GM23338 (cell line): Measurements from ENCODE around the gene TRPM7. TPM values are rescaled to one million over a fixed set of nuclear protein-coding genes. Genes with fewer than 3 reads are reported as not detected.

Experiments used
- ATAC-seq: fragments of 200-7000 bp; cut with Tn5 transposase; 3 replicates; pipeline ENCODE4 v1.9.1; 2020
- DNase-seq: peaks from one replicate; pipeline ENCODE4 v3.0.0-alpha.2; 2015; ENCODE audit warnings: low spot score
- H2AFZ ChIP-seq: fragments of 200-600 bp; sonication (generic); 2 replicates; pipeline ENCODE4 v1.8.0; 2016; ENCODE audit warnings: antibody characterized with exemption, mild to moderate bottlenecking, moderate library complexity
- H3F3A ChIP-seq: fragments of 200-600 bp; sonication (generic); replicated peaks from 2 replicates; pipeline ENCODE4 v1.8.0; 2017; ENCODE audit warnings: antibody characterized with exemption, mixed run types, low read depth
- H3K27ac ChIP-seq: fragments of 200-600 bp; sonication (generic); 2 replicates; pipeline ENCODE4 v1.6.1; 2016; ENCODE audit warnings: low read depth
- H3K27me3 ChIP-seq: fragments of 200-600 bp; sonication (generic); 2 replicates; pipeline ENCODE4 v1.8.0; 2016; ENCODE audit warnings: mild to moderate bottlenecking, mixed run types, moderate library complexity; ENCODE audit not compliant: insufficient read depth
- H3K36me3 ChIP-seq: fragments of 200-600 bp; sonication (generic); 2 replicates; pipeline ENCODE4 v1.8.0; 2016; ENCODE audit warnings: mild to moderate bottlenecking; ENCODE audit not compliant: insufficient read depth
- H3K4me1 ChIP-seq: fragments of 200-600 bp; sonication (generic); 2 replicates; pipeline ENCODE4 v1.8.0; 2016; ENCODE audit warnings: mild to moderate bottlenecking, moderate library complexity; ENCODE audit not compliant: insufficient read depth
- H3K4me2 ChIP-seq: fragments of 200-600 bp; sonication (generic); 2 replicates; pipeline ENCODE4 v1.7.1; 2017; ENCODE audit warnings: mixed run types
- H3K4me3 ChIP-seq: fragments of 200-600 bp; sonication (generic); 2 replicates; pipeline ENCODE4 v1.6.1; 2016; ENCODE audit warnings: mixed run types
- H3K79me2 ChIP-seq: fragments of 200-600 bp; sonication (generic); replicated peaks from 2 replicates; pipeline ENCODE4 v1.8.0; 2017; ENCODE audit warnings: mild to moderate bottlenecking; ENCODE audit not compliant: insufficient read depth
- H3K9me2 ChIP-seq: fragments of 200-600 bp; sonication (generic); 2 replicates; pipeline ENCODE4 v1.8.0; 2017; ENCODE audit not compliant: insufficient read depth
- H4K20me1 ChIP-seq: fragments of 200-600 bp; sonication (generic); replicated peaks from 2 replicates; pipeline ENCODE4 v1.8.0; 2017; ENCODE audit warnings: mild to moderate bottlenecking; ENCODE audit not compliant: insufficient read depth
- H3K27ac Mint-ChIP-seq: 2 replicates; pipeline ENCODE4 v1.8.0; 2020; ENCODE audit warnings: inconsistent platforms, mild to moderate bottlenecking, moderate library complexity, mixed read lengths
- H3K27me3 Mint-ChIP-seq: 3 replicates; pipeline ENCODE4 v1.8.0; 2022; ENCODE audit warnings: low read depth, mild to moderate bottlenecking, moderate library complexity, mixed read lengths, inconsistent platforms; ENCODE audit not compliant: insufficient read depth, poor library complexity
- H3K36me3 Mint-ChIP-seq: 3 replicates; pipeline ENCODE4 v1.8.0; 2021; ENCODE audit warnings: low read depth, mild to moderate bottlenecking, inconsistent platforms, moderate library complexity, mixed read lengths
- H3K4me1 Mint-ChIP-seq: 3 replicates; pipeline ENCODE4 v1.8.0; 2020; ENCODE audit warnings: mild to moderate bottlenecking, inconsistent platforms, mixed read lengths
- H3K4me3 Mint-ChIP-seq: 3 replicates; pipeline ENCODE4 v1.8.0; 2021; ENCODE audit warnings: moderate library complexity, mild to moderate bottlenecking, inconsistent platforms, mixed read lengths
- H3K9me3 Mint-ChIP-seq: 3 replicates; pipeline ENCODE4 v1.8.0; 2020; ENCODE audit warnings: moderate library complexity, mild to moderate bottlenecking, inconsistent platforms, mixed read lengths
- CREB1 ChIP-seq: fragments of 250-450 bp; sonication (Bioruptor Pico); IDR thresholded peaks from 2 replicates; pipeline ENCODE4 v1.5.0; 2020; ENCODE audit warnings: low read depth, mild to moderate bottlenecking, moderate library complexity
- EZH2 ChIP-seq: fragments of 200-600 bp; sonication (generic); IDR thresholded peaks from one replicate; pipeline ENCODE4 v1.8.0; 2017; ENCODE audit warnings: antibody characterized with exemption, mild to moderate bottlenecking, low read depth; ENCODE audit not compliant: unreplicated experiment
- EZH2phosphoT487 ChIP-seq: fragments of 200-600 bp; sonication (generic); IDR thresholded peaks from one replicate; pipeline ENCODE4 v1.8.1; 2018; ENCODE audit warnings: antibody characterized with exemption; ENCODE audit not compliant: unreplicated experiment
- JUNB ChIP-seq: IDR thresholded peaks from one replicate; pipeline ENCODE4 v1.6.1; 2016; ENCODE audit warnings: antibody characterized with exemption; ENCODE audit not compliant: unreplicated experiment
- NANOG ChIP-seq: IDR thresholded peaks from 2 replicates; pipeline ENCODE4 v1.6.1; 2016; ENCODE audit warnings: antibody characterized with exemption, borderline replicate concordance
- POLR2AphosphoS5 ChIP-seq: IDR thresholded peaks from 2 replicates; pipeline ENCODE4 v1.6.1; 2016; ENCODE audit warnings: antibody characterized with exemption, low read depth
- STAT1 ChIP-seq: IDR thresholded peaks from one replicate; pipeline ENCODE4 v1.6.1; 2016; ENCODE audit warnings: antibody characterized with exemption; ENCODE audit not compliant: unreplicated experiment
- ZNF114 ChIP-seq: fragments of 250-450 bp; sonication (Bioruptor Pico); IDR thresholded peaks from 2 replicates; pipeline ENCODE4 v1.5.0; 2020; ENCODE audit warnings: mild to moderate bottlenecking, moderate library complexity
- ZNF331 ChIP-seq: fragments of 250-450 bp; sonication (Bioruptor Pico); IDR thresholded peaks from 2 replicates; pipeline ENCODE4 v1.5.0; 2020; ENCODE audit warnings: low read depth, mild to moderate bottlenecking, moderate library complexity
- polyA plus RNA-seq: library from polyadenylated mRNA; unstranded; fragments of >200 nt; fragmentation: Nextera tagmentation; extraction: Ambion mirVana; gene quantifications from 2 replicates; pipeline ENCODE4 v1.2.1, GENCODE V29; 2016
- total RNA-seq: library from RNA; depleted of rRNA; stranded (reverse); fragments of >200 nt; shearing (Covaris generic); gene quantifications from 2 replicates; pipeline ENCODE4 v1.2.3, GENCODE V29; 2014
- TF ChIP-seq, protein P1 (sequence below): IDR thresholded peaks from 2 replicates; pipeline ENCODE4 v1.6.1; 2016; ENCODE audit warnings: antibody characterized with exemption
- TF ChIP-seq, protein P2 (sequence below): IDR thresholded peaks from one replicate; pipeline ENCODE4 v1.6.1; 2018; ENCODE audit warnings: antibody characterized with exemption; ENCODE audit not compliant: unreplicated experiment
- TF ChIP-seq, protein P3 (sequence below): fragments of 250-450 bp; sonication (Bioruptor Pico); IDR thresholded peaks from 2 replicates; pipeline ENCODE4 v1.5.0; 2020; ENCODE audit warnings: mild to moderate bottlenecking, moderate library complexity
- TF ChIP-seq, protein P4 (sequence below), 2 experiments: fragments of 200-600 bp in 1 of 2; sonication (generic) in 1 of 2; conservative IDR thresholded peaks; 2 replicates each; pipeline versions ENCODE4 v1.5.1 to v1.6.1; 2016 to 2017; ENCODE audit warnings: antibody characterized with exemption in 2 of 2, low read depth in 2 of 2, mild to moderate bottlenecking in 2 of 2, moderate library complexity in 1 of 2

Gene TRPM7
- total and polyA plus RNA-seq, 2 experiments from 2014 or later = 8.3 to 41.0 TPM

DNA sequence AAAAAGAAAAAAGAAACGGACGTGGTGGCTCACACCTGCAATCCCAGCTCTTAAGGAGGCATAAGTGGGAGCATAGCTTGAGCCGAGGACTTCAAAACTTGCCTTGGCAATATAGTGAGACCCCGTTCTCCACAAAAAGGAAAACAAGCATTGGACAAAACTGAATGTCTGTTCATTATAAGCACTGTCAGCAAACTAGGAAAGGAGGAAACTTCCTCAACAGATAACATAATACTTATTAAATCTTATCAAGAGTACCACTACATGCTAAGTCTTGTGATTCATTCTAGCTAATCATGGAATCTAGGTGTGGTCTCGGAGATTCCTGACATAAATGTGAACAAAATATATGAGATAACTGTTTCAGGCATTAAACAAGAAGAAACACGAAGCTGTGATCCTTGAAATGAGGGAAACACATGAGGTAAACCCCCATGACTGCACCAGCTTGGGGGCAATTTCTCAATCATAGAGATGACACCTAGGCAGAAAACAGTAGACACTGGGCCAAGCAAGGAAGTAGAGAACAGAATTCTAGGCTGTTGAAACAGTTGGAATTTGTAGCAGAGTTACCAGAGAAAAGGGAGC, 33.3 kb downstream of the TRPM7 start:
- no peaks in the 10 kb centered on the region; the same call in 1 of the 2 replicates for H3K4me1 ChIP-seq
- Mint-ChIP-seq H3K4me1 (peaks cover 7% of the 10 kb centered on the region; the same call in 2 of the 3 replicates), H3K27ac (peak overlapping the region; percentile 55; the same call in 1 of the 2 replicates), H3K36me3 (peaks cover 73% of the 10 kb centered on the region), H3K9me3 (no peaks in the 10 kb centered on the region), H3K4me3 (no peak overlapping the region), H3K27me3 (peaks cover 8% of the 10 kb centered on the region)
- H4K20me1 ChIP-seq = peaks cover 5% of the 10 kb centered on the region; the same call in 1 of the 2 replicates
- H3K9me2 ChIP-seq = no peaks in the 10 kb centered on the region
- no peak overlapping the region for H2AFZ ChIP-seq
- no peaks in the 10 kb centered on the region for H3K27me3 ChIP-seq
- no peaks in the 10 kb centered on the region for H3F3A ChIP-seq
- TF ChIP-seq ZNF114 (CRISPR knock-in tag) = no peak
- TF ChIP-seq EZH2 = no peak
- no peak for TF ChIP-seq POLR2AphosphoS5
- TF ChIP-seq JUNB = no peak
- TF ChIP-seq EZH2phosphoT487 = no peak
- TF ChIP-seq ZNF331 (CRISPR knock-in tag) = no peak
- TF ChIP-seq STAT1 = no peak
- TF ChIP-seq, protein P1, sequence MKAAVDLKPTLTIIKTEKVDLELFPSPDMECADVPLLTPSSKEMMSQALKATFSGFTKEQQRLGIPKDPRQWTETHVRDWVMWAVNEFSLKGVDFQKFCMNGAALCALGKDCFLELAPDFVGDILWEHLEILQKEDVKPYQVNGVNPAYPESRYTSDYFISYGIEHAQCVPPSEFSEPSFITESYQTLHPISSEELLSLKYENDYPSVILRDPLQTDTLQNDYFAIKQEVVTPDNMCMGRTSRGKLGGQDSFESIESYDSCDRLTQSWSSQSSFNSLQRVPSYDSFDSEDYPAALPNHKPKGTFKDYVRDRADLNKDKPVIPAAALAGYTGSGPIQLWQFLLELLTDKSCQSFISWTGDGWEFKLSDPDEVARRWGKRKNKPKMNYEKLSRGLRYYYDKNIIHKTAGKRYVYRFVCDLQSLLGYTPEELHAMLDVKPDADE = no peak
- no peak for TF ChIP-seq NANOG
- TF ChIP-seq, protein P2, sequence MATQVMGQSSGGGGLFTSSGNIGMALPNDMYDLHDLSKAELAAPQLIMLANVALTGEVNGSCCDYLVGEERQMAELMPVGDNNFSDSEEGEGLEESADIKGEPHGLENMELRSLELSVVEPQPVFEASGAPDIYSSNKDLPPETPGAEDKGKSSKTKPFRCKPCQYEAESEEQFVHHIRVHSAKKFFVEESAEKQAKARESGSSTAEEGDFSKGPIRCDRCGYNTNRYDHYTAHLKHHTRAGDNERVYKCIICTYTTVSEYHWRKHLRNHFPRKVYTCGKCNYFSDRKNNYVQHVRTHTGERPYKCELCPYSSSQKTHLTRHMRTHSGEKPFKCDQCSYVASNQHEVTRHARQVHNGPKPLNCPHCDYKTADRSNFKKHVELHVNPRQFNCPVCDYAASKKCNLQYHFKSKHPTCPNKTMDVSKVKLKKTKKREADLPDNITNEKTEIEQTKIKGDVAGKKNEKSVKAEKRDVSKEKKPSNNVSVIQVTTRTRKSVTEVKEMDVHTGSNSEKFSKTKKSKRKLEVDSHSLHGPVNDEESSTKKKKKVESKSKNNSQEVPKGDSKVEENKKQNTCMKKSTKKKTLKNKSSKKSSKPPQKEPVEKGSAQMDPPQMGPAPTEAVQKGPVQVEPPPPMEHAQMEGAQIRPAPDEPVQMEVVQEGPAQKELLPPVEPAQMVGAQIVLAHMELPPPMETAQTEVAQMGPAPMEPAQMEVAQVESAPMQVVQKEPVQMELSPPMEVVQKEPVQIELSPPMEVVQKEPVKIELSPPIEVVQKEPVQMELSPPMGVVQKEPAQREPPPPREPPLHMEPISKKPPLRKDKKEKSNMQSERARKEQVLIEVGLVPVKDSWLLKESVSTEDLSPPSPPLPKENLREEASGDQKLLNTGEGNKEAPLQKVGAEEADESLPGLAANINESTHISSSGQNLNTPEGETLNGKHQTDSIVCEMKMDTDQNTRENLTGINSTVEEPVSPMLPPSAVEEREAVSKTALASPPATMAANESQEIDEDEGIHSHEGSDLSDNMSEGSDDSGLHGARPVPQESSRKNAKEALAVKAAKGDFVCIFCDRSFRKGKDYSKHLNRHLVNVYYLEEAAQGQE = no peak
- TF ChIP-seq, protein P3, sequence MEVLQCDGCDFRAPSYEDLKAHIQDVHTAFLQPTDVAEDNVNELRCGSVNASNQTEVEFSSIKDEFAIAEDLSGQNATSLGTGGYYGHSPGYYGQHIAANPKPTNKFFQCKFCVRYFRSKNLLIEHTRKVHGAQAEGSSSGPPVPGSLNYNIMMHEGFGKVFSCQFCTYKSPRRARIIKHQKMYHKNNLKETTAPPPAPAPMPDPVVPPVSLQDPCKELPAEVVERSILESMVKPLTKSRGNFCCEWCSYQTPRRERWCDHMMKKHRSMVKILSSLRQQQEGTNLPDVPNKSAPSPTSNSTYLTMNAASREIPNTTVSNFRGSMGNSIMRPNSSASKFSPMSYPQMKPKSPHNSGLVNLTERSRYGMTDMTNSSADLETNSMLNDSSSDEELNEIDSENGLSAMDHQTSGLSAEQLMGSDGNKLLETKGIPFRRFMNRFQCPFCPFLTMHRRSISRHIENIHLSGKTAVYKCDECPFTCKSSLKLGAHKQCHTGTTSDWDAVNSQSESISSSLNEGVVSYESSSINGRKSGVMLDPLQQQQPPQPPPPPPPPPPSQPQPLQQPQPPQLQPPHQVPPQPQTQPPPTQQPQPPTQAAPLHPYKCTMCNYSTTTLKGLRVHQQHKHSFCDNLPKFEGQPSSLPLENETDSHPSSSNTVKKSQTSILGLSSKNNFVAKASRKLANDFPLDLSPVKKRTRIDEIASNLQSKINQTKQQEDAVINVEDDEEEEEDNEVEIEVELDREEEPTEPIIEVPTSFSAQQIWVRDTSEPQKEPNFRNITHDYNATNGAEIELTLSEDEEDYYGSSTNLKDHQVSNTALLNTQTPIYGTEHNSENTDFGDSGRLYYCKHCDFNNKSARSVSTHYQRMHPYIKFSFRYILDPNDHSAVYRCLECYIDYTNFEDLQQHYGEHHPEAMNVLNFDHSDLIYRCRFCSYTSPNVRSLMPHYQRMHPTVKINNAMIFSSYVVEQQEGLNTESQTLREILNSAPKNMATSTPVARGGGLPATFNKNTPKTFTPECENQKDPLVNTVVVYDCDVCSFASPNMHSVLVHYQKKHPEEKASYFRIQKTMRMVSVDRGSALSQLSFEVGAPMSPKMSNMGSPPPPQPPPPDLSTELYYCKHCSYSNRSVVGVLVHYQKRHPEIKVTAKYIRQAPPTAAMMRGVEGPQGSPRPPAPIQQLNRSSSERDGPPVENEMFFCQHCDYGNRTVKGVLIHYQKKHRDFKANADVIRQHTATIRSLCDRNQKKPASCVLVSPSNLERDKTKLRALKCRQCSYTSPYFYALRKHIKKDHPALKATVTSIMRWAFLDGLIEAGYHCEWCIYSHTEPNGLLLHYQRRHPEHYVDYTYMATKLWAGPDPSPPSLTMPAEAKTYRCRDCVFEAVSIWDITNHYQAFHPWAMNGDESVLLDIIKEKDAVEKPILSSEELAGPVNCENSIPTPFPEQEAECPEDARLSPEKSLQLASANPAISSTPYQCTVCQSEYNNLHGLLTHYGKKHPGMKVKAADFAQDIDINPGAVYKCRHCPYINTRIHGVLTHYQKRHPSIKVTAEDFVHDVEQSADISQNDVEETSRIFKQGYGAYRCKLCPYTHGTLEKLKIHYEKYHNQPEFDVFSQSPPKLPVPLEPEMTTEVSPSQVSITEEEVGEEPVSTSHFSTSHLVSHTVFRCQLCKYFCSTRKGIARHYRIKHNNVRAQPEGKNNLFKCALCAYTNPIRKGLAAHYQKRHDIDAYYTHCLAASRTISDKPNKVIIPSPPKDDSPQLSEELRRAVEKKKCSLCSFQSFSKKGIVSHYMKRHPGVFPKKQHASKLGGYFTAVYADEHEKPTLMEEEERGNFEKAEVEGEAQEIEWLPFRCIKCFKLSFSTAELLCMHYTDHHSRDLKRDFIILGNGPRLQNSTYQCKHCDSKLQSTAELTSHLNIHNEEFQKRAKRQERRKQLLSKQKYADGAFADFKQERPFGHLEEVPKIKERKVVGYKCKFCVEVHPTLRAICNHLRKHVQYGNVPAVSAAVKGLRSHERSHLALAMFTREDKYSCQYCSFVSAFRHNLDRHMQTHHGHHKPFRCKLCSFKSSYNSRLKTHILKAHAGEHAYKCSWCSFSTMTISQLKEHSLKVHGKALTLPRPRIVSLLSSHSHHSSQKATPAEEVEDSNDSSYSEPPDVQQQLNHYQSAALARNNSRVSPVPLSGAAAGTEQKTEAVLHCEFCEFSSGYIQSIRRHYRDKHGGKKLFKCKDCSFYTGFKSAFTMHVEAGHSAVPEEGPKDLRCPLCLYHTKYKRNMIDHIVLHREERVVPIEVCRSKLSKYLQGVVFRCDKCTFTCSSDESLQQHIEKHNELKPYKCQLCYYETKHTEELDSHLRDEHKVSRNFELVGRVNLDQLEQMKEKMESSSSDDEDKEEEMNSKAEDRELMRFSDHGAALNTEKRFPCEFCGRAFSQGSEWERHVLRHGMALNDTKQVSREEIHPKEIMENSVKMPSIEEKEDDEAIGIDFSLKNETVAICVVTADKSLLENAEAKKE = no peak
- TF ChIP-seq, protein P4, sequence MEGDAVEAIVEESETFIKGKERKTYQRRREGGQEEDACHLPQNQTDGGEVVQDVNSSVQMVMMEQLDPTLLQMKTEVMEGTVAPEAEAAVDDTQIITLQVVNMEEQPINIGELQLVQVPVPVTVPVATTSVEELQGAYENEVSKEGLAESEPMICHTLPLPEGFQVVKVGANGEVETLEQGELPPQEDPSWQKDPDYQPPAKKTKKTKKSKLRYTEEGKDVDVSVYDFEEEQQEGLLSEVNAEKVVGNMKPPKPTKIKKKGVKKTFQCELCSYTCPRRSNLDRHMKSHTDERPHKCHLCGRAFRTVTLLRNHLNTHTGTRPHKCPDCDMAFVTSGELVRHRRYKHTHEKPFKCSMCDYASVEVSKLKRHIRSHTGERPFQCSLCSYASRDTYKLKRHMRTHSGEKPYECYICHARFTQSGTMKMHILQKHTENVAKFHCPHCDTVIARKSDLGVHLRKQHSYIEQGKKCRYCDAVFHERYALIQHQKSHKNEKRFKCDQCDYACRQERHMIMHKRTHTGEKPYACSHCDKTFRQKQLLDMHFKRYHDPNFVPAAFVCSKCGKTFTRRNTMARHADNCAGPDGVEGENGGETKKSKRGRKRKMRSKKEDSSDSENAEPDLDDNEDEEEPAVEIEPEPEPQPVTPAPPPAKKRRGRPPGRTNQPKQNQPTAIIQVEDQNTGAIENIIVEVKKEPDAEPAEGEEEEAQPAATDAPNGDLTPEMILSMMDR (conservative IDR thresholded peaks at IDR 0.05; ENCODE audit: low read depth in 2 of 2) = no peak
- no peak for TF ChIP-seq CREB1 (CRISPR knock-in tag)
- H3K27ac ChIP-seq = peak overlapping the region; percentile 63; the same call in 1 of the 2 replicates
- H3K36me3 ChIP-seq = peaks cover 17% of the 10 kb centered on the region; the same call in 1 of the 2 replicates
- no peak overlapping the region for H3K4me2 ChIP-seq
- no peak overlapping the region for H3K4me3 ChIP-seq
- H3K79me2 ChIP-seq = peaks cover 8% of the 10 kb centered on the region
- DNase-seq (no peak), ATAC-seq (no peak)
